GM23248 (cell line): Measurements from ENCODE around the gene WDR7. TPM values are rescaled to one million over a fixed set of nuclear protein-coding genes. Genes with fewer than 3 reads are reported as not detected.

Source experiments
- DNase-seq: peaks from one replicate; pipeline ENCODE4 v3.0.0-alpha.2; 2015
- H2AFZ ChIP-seq: fragments of 200-600 bp; sonication (generic); 2 replicates; pipeline ENCODE4 v1.6.1; 2016; ENCODE audit warnings: antibody characterized with exemption
- H3F3A ChIP-seq: fragments of 200-600 bp; sonication (generic); 2 replicates; pipeline ENCODE4 v1.6.1; 2016; ENCODE audit warnings: mild to moderate bottlenecking, antibody characterized with exemption, mixed run types; ENCODE audit not compliant: insufficient read depth
- H3K27ac ChIP-seq: fragments of 200-600 bp; sonication (generic); 2 replicates; pipeline ENCODE4 v1.5.1; 2016; ENCODE audit warnings: mild to moderate bottlenecking
- H3K27me3 ChIP-seq: fragments of 200-600 bp; sonication (generic); replicated peaks from 2 replicates; pipeline ENCODE4 v1.6.1; 2016; ENCODE audit warnings: mild to moderate bottlenecking; ENCODE audit not compliant: insufficient read depth
- H3K36me3 ChIP-seq: fragments of 200-600 bp; sonication (generic); 2 replicates; pipeline ENCODE4 v1.6.1; 2016; ENCODE audit warnings: low read depth, mild to moderate bottlenecking
- H3K4me1 ChIP-seq: fragments of 200-600 bp; sonication (generic); 2 replicates; pipeline ENCODE4 v1.6.1; 2016; ENCODE audit warnings: mild to moderate bottlenecking; ENCODE audit not compliant: insufficient read depth
- H3K4me2 ChIP-seq: fragments of 200-600 bp; sonication (generic); one replicate; pipeline ENCODE4 v1.6.1; 2016; ENCODE audit warnings: mild to moderate bottlenecking; ENCODE audit not compliant: unreplicated experiment
- H3K4me3 ChIP-seq: fragments of 200-600 bp; sonication (generic); 2 replicates; pipeline ENCODE4 v1.5.1; 2016; ENCODE audit warnings: mild to moderate bottlenecking
- H3K79me2 ChIP-seq: fragments of 200-600 bp; sonication (generic); 2 replicates; pipeline ENCODE4 v1.6.1; 2016; ENCODE audit warnings: mild to moderate bottlenecking; ENCODE audit not compliant: insufficient read depth
- H3K9ac ChIP-seq: fragments of 200-600 bp; sonication (generic); 2 replicates; pipeline ENCODE4 v1.6.1; 2016; ENCODE audit warnings: mild to moderate bottlenecking
- H3K9me2 ChIP-seq: fragments of 200-600 bp; sonication (generic); 2 replicates; pipeline ENCODE4 v1.6.1; 2016; ENCODE audit warnings: mixed run types, mild to moderate bottlenecking, moderate library complexity; ENCODE audit not compliant: insufficient read depth
- H3K9me3 ChIP-seq: fragments of 200-600 bp; sonication (generic); one replicate; pipeline ENCODE4 v1.6.1; 2017; ENCODE audit warnings: low read depth
- H4K20me1 ChIP-seq: fragments of 200-600 bp; sonication (generic); 2 replicates; pipeline ENCODE4 v1.6.0; 2016; ENCODE audit not compliant: insufficient read depth
- EZH2 ChIP-seq: fragments of 200-600 bp; sonication (generic); IDR thresholded peaks from 2 replicates; pipeline ENCODE4 v1.6.1; 2018; ENCODE audit warnings: antibody characterized with exemption, mild to moderate bottlenecking; ENCODE audit not compliant: insufficient read depth, poor library complexity, severe bottlenecking
- EZH2phosphoT487 ChIP-seq: fragments of 200-600 bp; sonication (generic); IDR thresholded peaks from 2 replicates; pipeline ENCODE4 v1.6.1; 2018; ENCODE audit warnings: antibody characterized with exemption, moderate library complexity, mild to moderate bottlenecking, low read depth; ENCODE audit not compliant: insufficient read depth
- WGBS, 2 experiments: methylation state at CpG; one replicate each; pipeline ENCODE4 v1.1.6; 2015 to 2017; ENCODE audit warnings: low lambda C conversion rate in 2 of 2, low coverage in 1 of 2; ENCODE audit errors: missing lambda C conversion rate in 2 of 2; 5-methylcytosine and 5-hydroxymethylcytosine counted together
- in situ Hi-C: fragments of 300-500 bp; cut with MboI; formaldehyde crosslinking; loops from 2 replicates; pipeline ENCODE4 v1.15.0; 2020
- polyA plus RNA-seq: library from polyadenylated mRNA; unstranded; fragments of >200 nt; fragmentation: Nextera tagmentation; extraction: Ambion mirVana; gene quantifications from 2 replicates; pipeline ENCODE4 v1.2.1, GENCODE V29; 2016
- total RNA-seq: library from RNA; depleted of rRNA; stranded (reverse); fragments of >200 nt; shearing (Covaris generic); gene quantifications from 2 replicates; pipeline ENCODE4 v1.2.3, GENCODE V29; 2014

The WDR7 gene
- total and polyA plus RNA-seq, 2 experiments from 2014 or later: 6.7 to 8.3 TPM

DNA sequence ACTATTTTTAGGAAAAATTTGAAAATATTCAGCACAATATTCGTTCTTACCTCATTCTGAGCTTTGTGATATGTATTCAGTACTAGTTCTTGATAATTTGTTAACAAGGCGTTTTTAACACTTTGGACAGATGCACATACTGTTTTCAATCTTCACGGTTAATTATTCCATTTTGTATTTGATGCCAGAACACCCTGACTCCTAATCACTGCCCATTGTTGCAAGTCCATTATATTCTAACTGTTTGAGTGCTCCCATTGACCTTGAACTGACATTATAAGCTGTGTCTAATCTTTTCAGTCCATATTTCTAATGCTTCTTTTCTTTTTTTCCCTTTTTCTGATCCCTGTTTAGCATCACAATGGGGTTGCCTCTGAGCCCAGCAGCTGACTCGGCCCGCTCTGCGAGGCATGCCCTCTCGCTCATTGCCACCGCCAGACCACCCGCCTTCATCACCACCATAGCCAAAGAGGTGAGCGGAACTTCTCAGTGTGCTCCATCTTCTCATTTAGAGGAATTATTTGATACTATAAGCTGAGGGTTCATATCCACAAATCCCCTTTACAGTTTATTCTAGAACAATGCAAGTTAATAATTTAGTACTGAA is 284.4 kb downstream of the WDR7 start:
- H3K27ac ChIP-seq: no peak overlapping the region
- no peaks in the 10 kb centered on the region for H3K4me1 ChIP-seq
- H3K36me3 ChIP-seq: no peaks in the 10 kb centered on the region
- no peak overlapping the region for H3K4me3 ChIP-seq
- H3K27me3 ChIP-seq: no peaks in the 10 kb centered on the region
- TF ChIP-seq EZH2phosphoT487: no peak
- TF ChIP-seq EZH2: no peak
- in situ Hi-C loops: no loop called here
- H2AFZ ChIP-seq: no peak overlapping the region
- H3K79me2 ChIP-seq: no peaks in the 10 kb centered on the region
- no peak for DNase-seq
- no peak overlapping the region for H3K9ac ChIP-seq
- no peaks in the 10 kb centered on the region for H3F3A ChIP-seq
- no peaks in the 10 kb centered on the region for H3K9me2 ChIP-seq
- no peak overlapping the region for H3K4me2 ChIP-seq
- WGBS, 2 experiments: 96% methylated on average over 10 of the region's 10 CpGs
- no peaks in the 10 kb centered on the region for H4K20me1 ChIP-seq
- H3K9me3 ChIP-seq: no peaks in the 10 kb centered on the region

DNA sequence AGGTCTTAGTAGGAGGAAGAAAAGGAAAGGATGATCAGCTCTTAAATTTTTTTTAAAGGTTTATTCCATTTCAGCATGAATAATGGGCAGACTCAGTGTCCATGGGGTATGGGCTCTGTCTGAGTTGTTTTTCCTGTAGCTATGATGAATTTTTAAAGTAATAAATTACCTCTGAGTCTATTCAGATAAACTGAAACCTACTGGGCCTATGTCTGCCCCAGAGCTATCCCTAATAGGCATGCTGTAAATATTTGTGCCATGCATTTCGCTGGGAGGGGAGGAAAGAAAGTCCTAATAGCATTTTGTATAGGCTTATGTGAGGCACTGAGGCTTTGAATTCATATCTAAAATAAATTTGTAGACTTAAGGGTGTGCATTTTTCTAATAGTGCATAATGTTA is 285.3 kb downstream of the WDR7 start:
- WGBS, 2 experiments: 91 to 96% methylated on average over 1 of the region's 1 CpG
- Histone ChIP-seq H3K9ac (no peak overlapping the region), H4K20me1 (no peaks in the 10 kb centered on the region), H3K4me3 (no peak overlapping the region), H3F3A (no peaks in the 10 kb centered on the region), H3K9me3 (no peaks in the 10 kb centered on the region), H3K27me3 (no peaks in the 10 kb centered on the region), H3K4me1 (no peaks in the 10 kb centered on the region), H3K79me2 (no peaks in the 10 kb centered on the region), H3K9me2 (no peaks in the 10 kb centered on the region), H2AFZ (no peak overlapping the region), H3K4me2 (no peak overlapping the region), H3K36me3 (no peaks in the 10 kb centered on the region), H3K27ac (no peak overlapping the region)
- DNase-seq: no peak
- in situ Hi-C loops: no loop called here
- TF ChIP-seq EZH2 (no peak), EZH2phosphoT487 (no peak)

DNA sequence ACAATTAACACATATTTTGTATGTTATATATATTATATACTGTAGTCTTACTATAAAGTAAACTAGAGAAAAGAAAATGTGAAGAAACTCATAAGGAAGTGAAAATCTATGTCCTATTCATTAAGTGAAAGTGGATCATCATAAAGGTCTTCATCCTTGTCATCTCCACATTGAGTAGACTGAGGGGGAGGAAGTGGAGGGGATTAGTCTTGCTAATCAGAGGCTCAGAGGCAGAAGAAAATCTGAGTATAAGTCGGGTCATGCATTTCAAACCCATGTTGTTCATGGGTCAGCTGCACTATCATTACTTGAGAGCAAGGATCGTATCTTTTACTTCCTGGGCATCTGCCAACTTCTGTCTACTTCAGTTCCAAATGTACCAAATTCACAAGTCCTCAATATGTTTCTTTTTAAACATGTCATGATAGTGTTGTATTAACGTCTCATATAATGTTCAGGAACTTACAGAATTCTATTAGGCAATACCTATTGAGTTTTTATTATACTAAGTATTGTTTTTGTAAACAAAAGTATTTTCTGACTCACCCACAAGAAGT is 286.8 kb downstream of the WDR7 start:
- DNase-seq: no peak
- Histone ChIP-seq H3K9me2 (no peaks in the 10 kb centered on the region), H2AFZ (no peak overlapping the region), H3K36me3 (no peaks in the 10 kb centered on the region), H3K4me1 (no peaks in the 10 kb centered on the region), H3K4me2 (no peak overlapping the region), H3K9ac (no peak overlapping the region), H3K4me3 (no peak overlapping the region), H3K27ac (no peak overlapping the region), H3K79me2 (no peaks in the 10 kb centered on the region), H3F3A (no peaks in the 10 kb centered on the region), H3K27me3 (no peaks in the 10 kb centered on the region), H4K20me1 (no peaks in the 10 kb centered on the region), H3K9me3 (no peaks in the 10 kb centered on the region)
- TF ChIP-seq EZH2phosphoT487: no peak
- TF ChIP-seq EZH2: no peak
- in situ Hi-C loops: no loop called here
- WGBS, 2 experiments: 73 to 74% methylated on average over 3 of the region's 3 CpGs

DNA sequence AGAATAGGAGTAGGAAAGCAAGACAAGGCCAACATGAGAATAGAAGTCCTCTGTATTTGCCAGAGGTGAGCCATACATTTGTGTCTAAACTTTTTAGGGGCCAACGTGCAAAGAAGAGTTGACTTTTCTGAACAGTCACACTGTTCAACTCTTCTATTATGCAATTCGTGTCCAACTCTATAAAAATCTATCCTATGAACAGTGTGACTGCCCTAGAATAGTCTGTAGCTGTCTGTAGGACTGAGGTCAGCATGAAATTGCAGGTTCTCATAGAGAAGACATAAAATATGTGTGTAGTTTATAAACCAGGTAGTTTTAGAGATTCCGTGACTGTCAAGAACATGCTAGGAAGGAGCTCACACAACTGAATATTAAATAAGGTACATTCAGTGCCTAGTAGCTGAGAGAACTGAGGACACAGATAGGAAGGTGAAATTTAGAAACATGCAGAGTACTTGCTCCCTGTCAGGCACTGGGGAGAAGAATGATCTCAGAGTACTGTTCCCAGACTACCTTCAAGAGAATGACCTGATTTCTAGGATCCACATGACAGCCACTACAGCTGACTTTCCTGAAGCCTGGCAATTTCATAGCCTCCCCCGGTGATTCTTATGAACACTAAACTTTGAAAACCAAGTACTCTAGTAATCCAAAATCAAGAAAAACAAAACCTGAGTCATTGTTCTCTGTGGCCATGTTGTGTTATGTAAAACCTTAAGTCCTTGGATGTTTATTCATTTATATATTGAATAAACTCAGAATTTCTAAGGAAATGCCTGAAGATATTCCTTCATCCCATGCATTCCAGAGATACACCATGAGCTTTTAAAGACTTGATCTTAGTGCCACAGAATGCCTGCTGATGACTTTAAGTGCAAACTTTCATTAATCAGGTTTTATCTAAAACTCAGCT is 294.3 kb downstream of the WDR7 start:
- WGBS, 2 experiments: 89 to 95% methylated on average over 4 of the region's 4 CpGs

More for the DNA sequence above, 294.3 kb downstream of the WDR7 start:
- Histone ChIP-seq H4K20me1 (no peaks in the 10 kb centered on the region), H3K9me3 (no peaks in the 10 kb centered on the region), H3K9me2 (no peaks in the 10 kb centered on the region), H3K4me1 (no peaks in the 10 kb centered on the region), H3F3A (no peaks in the 10 kb centered on the region), H3K9ac (no peak overlapping the region), H3K79me2 (no peaks in the 10 kb centered on the region), H2AFZ (no peak overlapping the region), H3K4me2 (no peak overlapping the region), H3K36me3 (no peaks in the 10 kb centered on the region), H3K27me3 (no peaks in the 10 kb centered on the region), H3K27ac (no peak overlapping the region), H3K4me3 (no peak overlapping the region)
- DNase-seq: peak; percentile 3
- in situ Hi-C loops: no loop called here
- TF ChIP-seq EZH2phosphoT487 (no peak), EZH2 (no peak)
